ENCODE results near the gene TRMT10B.
"Not testable (repeated sequence)": the region's sequence is repeated elsewhere in the genome, so short reads cannot be mapped to it uniquely, and the experiment has no call there.

The TRMT10B gene

DNA sequence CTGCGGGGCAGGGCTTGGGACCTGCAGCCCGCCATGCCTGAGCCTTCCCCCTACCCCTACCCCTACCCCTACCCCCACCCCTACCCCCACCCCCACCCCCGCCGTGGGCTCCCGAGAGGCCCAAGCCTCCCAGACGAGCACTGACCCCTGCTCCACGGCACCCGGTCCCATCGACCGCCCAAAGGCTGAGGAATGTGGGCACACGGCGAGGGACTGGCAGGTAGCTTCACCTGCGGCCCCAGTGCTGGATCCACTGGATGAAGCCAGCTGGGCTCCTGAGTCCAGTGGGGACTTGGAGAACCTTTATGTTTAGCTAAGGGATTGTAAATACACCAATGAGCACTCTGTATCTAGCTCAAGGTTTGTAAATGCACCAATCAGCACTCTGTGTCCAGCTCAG lies 1.5 kb upstream of the TRMT10B start:
- DNase-seq, result not testable (repeated sequence)

DNA sequence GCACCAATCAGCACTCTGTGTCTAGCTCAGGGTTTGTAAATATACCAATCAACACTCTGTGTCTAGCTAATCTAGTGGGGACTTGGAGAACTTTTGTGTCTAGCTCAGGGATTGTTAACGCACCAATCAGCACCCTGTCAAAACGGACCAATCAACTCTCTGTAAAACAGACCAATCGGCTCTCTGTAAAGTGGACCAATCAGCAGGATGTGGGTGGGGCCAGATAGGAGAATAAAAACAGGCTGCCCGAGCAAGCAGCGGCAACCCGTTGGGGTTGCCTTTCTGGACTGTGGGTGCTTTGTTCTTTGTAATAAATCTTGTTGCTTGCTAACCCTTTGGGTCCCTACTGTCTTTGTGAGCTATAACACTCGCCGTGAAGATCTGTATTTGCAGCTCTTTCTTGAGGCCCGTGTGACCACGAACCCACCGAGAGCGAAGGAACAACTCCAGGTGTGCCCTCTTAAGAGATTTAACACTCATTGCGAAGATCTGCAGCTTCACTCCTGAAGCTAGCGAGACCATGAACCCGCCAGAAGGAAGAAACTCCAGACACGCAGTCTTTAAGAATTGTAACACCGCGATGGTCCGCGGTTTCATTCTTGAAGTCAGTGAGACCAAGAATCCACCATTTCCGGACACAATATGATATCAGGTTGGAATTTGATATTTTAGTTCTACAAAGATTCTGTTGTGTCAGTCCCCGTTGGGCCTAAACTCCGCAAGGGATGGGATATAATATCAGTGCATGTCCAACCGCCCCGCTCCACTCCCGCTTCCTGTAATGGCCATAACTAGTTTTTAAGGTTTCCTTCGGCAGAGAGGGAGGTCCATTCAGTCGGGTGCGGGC lies 740 bp upstream of the TRMT10B start:
- DNase-seq, result no peak

DNA sequence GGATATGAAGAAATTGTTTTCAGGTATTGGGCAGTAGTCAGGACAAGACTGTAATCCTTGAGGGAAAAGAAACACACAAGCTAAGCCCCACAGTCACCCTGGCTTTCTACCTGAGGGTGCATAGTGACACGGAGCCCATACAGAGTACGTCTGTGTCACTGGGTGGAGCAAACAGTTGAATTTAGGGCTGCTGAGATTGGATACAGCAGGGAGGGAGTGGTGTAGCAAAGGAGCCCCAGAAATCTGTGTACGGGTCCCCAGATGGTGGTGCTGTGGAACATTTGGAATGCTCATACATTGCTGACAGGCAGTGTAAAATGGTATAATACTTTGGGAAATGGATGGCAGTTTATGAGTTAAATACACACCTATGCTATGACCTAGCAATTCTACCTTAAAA lies 5.1 kb downstream of the TRMT10B start:
- DNase-seq, result no peak

DNA sequence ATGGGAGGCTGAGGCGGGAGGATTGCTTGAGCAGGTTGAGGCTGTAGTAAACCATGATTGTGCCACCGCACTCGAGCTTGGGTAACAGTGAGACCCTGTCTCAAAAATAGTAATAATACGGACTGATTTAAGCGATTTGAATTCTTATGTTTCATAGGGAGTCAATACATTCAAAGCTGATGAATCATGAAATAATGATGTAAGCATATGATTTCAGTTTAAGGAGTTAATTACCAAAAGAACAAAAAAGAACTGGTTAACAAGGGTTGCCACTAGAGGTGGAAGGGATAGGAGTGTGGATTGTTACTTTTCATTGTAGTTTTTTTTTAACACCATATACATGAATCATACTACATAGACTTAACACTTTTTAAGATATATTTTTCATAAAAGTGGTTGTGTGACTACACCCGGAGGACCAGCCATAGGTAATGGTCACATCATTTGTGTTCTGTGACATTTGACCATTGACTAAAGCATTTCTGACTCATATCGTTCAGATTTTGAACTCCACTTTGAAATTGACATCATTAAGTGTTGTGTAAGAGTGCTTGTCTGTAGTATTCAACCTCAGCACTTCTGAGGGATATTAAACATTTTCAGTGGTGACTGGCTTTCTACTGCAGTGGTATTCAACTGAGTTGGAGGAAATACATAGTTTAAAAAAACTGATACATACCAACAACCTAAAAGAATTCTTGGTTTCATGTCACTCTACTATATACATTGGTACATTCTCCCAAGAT lies 7.0 kb downstream of the TRMT10B start:
- no peak for DNase-seq

DNA sequence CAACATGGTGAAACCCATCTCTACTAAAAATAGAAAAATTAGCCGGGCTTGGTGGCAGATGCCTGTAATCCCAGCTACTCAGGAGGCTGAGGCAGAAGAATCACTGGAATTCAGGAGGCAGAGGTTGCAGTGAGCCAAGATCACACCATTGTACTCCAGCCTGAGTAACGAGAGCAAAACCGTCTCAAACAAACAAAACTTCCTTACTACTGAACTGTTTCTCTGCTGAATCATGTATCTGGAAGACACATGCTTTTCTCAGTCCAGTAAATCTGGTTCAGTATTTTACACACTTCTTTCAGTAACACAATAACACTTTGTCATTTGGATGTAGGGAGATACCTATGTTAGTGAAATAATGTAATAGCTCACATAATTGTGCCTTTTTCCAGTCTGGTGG lies 7.9 kb downstream of the TRMT10B start:
- no peak for DNase-seq

DNA sequence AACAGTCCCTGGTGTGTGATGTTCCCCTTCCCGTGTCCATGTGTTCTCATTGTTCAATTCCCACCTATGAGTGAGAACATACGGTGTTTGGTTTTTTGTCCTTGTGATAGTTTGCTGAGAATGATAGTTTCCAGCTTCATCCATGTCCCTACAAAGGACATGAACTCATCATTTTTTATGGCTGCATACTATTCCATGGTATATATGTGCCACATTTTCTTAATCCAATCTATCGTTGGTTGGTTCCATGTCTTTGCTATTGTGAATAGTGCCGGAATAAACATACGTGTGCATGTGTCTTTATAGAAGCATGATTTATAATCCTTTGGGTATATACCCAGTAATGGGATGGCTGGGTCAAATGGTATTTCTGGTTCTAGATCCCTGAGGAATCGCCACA lies 11.7 kb downstream of the TRMT10B start:
- DNase-seq, result not testable (repeated sequence)

DNA sequence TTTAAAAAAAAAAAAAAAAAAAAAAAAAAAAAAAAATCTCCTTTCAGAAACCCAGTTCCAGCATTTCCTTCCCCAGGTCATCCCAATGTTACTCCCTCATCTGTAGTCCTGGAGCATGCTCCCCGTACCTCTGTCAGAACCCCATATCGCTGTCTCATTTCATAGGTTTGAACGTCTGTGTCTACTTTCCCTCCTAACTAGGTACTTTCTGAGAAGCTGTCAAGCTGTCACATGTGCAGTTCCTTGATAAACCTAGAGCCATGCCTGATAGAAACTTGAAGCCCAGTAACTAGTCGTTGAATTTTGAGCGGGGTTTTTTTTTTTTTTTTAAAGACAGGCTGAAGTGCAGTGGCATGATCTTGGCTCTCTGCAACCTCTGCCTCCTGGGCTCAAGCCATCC lies 15.7 kb downstream of the TRMT10B start:
- DNase-seq, result no peak

DNA sequence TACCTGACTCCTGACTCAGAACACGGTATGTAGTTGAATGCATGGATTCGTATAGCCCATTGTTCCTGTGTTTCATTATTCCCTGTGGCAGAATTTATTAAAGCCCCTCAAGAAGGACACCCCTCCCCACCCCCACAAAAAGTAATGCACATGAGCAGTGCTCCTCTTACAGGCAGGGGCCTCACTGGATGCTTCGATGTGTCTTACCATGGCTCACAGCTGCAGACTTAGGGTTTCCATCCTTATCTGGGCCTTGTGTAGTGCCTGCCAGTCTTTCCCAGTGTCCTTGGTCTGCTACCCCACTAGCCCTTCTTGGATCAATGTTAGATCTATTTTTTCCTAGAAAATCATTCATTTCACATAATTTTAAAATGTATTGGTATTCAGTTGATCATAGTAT lies 16.4 kb downstream of the TRMT10B start:
- no peak for DNase-seq

DNA sequence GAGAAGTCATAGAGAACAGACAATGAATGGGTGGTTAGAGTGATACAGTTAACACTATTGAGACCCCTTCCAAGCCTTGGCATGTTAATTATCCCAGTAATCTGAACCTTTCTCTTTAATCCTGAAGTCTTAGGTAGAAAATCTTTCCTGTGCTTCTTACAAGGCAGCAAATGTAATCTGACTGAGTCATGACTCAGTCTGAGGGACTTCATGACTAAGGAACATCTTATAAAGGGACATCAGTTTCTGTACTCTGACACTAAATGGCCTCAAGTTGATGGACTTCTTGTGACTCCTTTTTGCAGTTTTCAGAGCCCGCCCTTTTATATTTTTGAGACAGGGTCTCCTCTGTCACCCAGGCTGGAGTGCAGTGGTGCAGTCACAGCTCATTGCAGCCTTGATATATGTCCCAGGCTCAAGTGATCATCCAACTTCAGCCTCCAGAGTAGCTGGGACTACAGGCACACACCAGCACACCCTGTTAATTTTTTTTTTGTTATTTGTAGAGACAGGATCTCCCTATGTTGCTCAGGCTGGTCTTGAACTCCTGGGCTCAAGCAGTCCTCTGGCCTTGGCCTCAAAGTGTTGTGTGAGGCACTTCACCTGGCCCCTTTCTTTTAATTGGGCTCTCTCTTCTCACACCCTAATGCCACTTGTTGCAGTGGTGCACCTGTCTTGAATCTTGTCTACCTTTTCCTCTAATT lies 21.8 kb downstream of the TRMT10B start:
- no peak for DNase-seq

DNA sequence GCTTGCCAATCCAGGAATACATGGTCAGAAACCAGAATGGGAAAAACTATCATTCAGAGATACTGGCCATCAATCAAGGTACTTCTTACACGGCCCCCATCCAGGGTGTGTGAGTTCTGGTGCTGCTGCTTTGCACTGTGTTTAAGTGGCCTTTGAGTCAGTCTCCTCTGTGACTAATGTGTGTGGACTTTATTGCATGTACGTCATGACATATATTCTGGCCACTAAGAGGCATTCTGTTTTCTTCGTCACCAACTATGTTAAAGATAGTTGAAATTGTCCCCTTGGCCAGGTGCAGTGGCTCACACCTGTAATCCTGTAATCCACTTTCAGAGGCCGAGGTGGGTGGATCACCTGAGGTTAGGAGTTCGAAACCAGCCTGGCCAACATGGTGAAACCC lies 22.7 kb downstream of the TRMT10B start:
- DNase-seq, result no peak

DNA sequence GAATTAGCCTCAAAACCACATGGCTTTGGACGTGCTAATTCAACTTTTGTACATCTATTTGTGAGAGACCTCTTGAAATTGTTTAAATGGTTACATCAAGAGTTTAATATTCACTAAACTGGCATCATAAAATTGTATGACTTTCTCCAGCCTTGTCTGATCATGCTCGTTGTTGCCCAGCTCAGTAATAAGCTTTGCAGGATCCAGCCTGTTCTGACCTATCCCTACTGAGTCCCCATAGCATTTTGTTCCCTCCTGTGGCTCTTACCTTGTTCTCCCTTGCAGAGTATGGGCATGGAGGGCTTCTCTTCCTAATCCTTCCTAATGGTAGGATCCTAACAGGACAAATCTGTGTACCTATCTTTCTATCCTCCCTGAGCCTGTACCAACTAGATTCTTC lies 24.9 kb downstream of the TRMT10B start:
- DNase-seq, result no peak

DNA sequence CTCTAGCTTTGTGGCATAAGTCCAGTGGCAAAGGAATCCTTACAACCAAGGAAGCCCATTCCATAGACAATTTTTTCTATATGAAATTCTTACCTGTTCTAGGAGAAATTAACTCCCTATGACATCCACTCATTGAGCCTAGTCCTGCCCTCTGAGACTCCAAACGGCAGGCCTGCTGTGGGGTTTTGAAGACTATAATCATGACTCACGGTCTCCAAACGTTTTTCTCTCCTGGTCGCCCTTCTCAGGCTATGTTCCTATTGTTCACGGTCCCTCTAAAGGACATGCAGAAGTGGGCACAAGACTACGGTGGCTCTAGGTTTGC lies 30.6 kb downstream of the TRMT10B start:
- DNase-seq, result no peak

DNA sequence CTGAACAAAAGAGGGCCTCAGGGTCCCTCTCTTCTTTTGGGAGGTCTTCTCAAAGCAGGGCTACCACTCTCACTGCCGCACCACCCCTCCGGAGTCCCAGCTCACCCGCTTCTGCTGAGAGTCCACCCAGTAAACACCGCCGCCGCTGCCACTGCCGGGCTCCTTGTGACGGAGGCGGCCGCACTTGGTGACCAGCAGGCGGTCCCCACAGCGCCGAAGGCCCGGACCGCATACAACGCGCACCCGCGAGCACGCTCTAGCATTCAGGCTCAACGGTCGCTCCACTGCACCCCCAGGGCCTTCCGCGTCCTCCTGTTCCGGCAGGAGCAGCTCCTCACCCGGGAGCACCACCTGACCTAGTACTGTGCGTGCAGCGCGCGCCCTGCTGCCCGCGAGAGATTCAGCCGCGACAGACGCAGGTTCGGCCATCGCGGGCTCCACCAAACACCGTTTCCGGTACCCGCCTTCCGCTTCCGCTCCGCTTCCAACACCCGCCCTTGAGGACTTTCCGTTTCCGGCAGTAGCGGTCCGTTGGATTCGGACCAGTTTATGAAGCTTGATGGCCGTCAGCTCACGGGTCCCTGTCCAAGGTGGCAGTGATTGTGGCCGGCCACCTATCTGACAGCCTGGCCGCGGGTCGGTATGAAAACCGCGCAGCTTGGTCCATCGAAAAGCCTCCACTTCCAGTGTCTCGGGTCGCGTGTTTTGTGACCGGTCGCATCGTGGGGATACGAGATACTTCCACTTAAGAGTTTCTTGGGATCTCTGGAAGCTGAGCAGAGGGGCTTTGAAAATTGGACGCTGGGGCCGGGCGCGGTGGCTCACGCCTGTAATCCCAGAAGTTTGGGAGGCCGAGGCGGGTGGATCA lies 31.2 kb downstream of the TRMT10B start, which contains the start of gene EXOSC3:
TSS of gene EXOSC3 (minus strand) at position 449 of the 868 bp plus-strand sequence. CDS start at position 429, 20 bp downstream.
- DNase-seq, result peak; percentile 87

DNA sequence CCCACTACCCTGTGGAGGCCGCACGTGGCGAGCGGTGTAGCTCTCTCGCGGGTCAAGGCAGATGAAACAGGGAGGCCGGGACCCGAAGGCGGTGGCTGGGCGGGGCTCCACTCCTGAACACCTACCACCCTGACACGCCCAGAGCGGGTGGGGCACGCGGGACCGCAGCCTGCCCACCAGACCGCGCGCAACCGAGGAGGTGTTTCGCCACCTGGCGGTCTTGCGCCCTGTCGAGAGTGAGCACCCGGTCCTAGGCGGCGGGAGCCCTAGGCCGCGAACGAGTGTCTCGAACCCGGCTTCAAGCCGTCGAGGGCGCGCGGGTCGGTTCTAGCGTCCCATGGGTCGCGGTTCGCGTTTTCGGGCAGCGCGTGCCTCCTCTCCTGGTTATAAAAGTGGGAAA lies 33.5 kb downstream of the TRMT10B start:
- no peak for DNase-seq

DNA sequence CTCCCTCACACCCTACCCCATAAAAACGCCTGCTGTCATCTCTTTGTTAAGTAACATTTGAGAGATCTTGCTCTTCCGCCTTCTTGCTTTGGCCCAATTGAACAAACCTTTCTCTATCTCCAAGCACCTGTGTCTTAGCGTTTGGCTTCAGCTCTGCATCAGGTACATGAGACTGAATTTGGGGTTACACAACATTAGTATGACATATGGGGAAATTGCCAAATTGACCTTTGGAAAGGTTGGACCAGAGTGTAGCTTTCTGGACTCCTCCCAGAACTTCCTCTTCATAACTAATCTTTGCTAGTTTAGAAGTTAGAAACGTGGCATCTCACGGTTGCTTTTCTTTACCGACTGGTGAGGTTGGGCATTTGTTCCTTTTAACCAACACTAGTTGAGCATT lies 34.7 kb downstream of the TRMT10B start:
- no peak for DNase-seq

DNA sequence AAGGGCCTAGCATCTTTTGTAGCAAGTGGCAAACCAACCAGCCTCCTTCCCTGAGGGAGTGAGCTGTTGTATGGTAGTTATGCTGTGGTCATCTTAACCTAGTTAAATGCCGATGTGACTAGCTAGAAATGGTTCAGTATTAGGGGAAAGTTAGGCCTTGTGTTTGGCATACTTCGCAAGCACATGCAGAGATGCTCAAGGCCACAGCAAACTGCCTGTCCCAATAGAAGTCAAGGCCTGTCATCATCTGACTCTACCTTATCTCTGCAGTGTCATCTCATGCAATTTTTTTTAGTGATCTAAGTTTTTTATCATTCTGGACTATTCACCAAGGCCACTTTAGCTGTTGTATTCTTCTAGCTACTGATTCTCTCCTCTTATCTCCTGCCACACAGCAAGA lies 36.5 kb downstream of the TRMT10B start:
- no peak for DNase-seq

DNA sequence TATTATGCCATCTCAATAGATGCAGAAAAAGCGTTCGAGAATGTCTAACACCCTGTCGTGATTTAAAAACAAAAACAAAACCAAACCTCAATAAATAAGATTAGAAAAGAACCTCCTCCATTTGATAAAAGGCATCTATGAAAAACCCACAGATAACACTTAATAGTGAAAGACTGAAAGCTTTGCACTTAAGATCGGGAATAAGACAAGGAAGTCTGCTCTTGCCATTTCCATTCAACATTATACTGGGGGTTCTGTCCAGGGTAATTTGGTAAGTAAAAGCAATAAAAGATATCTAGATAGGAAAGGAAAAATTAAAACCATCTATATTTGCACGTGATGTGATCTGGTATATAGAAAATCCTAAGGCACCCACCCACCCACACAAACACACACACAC lies 38.5 kb downstream of the TRMT10B start:
- DNase-seq, result no peak

DNA sequence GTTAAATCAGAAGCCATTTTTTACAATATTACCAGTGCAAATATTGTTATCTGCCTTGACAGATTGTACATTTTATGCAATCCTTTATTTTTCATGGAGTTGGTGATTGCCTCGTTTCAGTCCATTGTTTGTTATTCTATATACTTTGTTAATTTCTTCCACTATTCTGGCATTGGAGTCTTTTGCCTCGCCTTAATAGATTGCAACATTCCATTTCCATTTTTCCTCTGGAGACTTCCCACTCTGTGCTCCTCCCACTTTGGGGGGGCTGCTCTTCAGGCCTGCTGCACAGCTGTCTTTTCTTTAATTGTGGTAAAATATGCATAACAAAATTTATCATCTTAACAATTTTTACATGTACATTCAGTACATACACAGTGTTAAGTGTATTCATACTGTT lies 42.6 kb downstream of the TRMT10B start:
- DNase-seq, result no peak

DNA sequence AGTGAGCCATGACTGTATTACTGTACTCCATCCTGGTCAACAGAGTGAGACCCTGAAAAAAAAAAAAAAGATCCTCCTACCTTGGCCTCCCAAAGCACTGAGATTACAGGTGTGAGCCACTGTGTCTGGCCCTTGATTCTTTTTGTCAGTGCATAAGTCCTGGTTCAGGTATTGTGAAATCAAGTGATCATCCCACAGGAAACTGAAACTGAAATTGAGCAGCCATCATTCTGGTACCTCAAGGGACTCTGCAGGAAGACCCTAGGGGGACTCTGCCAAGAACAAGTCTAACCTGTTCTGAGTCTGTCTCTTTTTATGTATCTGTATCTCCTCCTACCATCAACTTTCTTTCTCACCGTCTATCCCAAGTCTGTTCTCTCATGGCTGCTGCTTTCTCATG lies 45.1 kb downstream of the TRMT10B start:
- DNase-seq, result no peak

DNA sequence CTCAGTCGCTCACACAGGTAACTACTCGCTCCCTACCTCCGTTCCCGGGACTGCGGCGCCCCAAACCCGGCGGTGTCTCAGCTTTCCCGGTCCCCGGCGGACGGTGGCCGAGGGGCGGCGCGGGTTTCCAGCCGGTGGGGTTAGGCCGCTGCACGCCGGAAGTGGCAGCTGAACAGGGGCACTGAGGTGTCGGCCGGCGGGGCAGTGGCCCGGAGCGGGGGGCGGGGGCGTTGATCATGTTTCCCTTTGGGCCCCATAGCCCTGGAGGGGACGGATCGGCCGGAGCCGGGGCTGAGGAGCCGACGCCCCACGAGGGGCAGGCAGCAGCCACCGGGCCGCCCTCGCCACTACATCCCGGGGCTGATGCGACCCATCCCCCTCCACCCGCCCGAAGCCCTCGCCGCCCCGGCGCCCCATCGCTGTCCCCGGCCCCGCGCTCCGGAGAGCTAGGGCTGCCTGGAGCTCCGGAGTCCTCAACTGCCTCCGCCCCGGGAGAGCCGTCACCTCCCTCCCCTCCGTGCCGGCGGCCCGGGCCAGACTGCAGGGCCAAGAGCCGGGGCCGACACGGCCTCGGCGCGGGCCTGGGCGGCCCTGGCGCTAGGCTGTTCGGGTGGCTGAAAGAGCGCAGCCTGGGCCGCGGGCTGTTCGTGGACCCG lies 47.2 kb downstream of the TRMT10B start, which contains the start of gene DCAF10:
TSS of gene DCAF10 (plus strand) at position 167 of the 656 bp plus-strand sequence. CDS start at position 237, 70 bp downstream.
- DNase-seq, result peak; percentile 47

DNA sequence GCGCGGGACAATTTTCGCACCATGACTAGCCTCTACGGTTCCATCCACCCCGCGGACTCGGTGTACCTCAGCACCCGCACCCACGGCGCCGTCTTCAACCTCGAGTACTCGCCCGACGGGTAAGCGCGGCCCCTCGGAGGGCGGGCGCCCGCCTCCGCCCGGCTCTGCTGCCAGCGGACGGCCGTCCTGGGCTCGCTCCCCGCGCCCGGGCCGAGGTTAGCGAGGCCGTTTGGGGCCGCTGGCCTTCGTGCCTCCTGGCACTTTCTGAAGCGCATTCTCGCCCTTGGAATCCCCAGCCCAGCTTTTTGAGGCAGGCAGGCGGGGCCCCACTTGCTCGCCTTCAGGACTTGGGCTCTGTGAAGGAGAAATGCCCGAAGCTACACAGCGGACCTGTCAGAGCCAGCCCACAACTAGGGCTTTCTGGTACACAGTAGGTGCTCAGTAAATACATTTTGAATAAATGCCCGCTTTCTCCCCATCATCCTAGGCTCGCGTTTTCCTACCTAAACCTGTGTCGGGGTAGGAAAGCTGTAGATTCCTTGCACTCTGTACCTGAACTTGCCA lies 47.8 kb downstream of the TRMT10B start:
- no peak for DNase-seq

Data from NCI-H2029 treated with DMSO at 0.1 percent for 48 hours (cell line).